Nucleus accumbens (tissue), 56 donors: ENCODE results near the gene POGZ.
"Not testable (repeated sequence)": the region's sequence is repeated elsewhere in the genome, so short reads cannot be mapped to it uniquely, and the experiment has no call there.

ENCODE experiments used
- DNase-seq, 56 donors: peaks; one replicate each; lab custom pipeline; 2025; lab: John Stamatoyannopoulos, UW

The POGZ gene

GRCh38 chr1:151477066-151477465 is 17.8 kb upstream of the POGZ start:
- no peak for DNase-seq

GRCh38 chr1:151476083-151476482 is 16.8 kb upstream of the POGZ start:
- no peak for DNase-seq

- DNase-seq: no peak
Measured at GRCh38 chr1:151475175-151475574, 15.9 kb upstream of the POGZ start.

- DNase-seq: no peak
Measured at GRCh38 chr1:151474745-151475144, 15.5 kb upstream of the POGZ start.

GRCh38 chr1:151472856-151473731 is 13.8 kb upstream of the POGZ start:
- peak in 28 of 56 donors; percentile 2 to 47 (median 16) for DNase-seq

GRCh38 chr1:151465026-151465425 is 5.7 kb upstream of the POGZ start:
- DNase-seq: no peak

- DNase-seq: no peak
Measured at GRCh38 chr1:151461694-151462093, 2.4 kb upstream of the POGZ start.

- DNase-seq: peak in 25 of 56 donors; percentile 21 to 82 (median 67)
Measured at GRCh38 chr1:151458802-151459330, 428 bp downstream of the POGZ start.

- peak in 51 of 56 donors; percentile 17 to 84 (median 54) for DNase-seq
Measured at GRCh38 chr1:151457911-151458801, 1.1 kb downstream of the POGZ start.

- no peak for DNase-seq
Measured at GRCh38 chr1:151455966-151456365, 3.3 kb downstream of the POGZ start.

- DNase-seq: no peak
Measured at GRCh38 chr1:151455231-151455630, 4.1 kb downstream of the POGZ start.

- DNase-seq: no peak
Measured at GRCh38 chr1:151447696-151448095, 11.6 kb downstream of the POGZ start.

GRCh38 chr1:151444783-151445177 is 14.5 kb downstream of the POGZ start:
- no peak for DNase-seq

GRCh38 chr1:151443846-151444782 is 15.2 kb downstream of the POGZ start:
- peak in 24 of 56 donors; percentile 0 to 63 (median 10) for DNase-seq

GRCh38 chr1:151437396-151437795 is 21.9 kb downstream of the POGZ start:
- not testable (repeated sequence) for DNase-seq

- DNase-seq: no peak
Measured at GRCh38 chr1:151436985-151437384, 22.3 kb downstream of the POGZ start.

- DNase-seq: no peak
Measured at GRCh38 chr1:151435174-151435573, 24.1 kb downstream of the POGZ start.

- DNase-seq: not testable (repeated sequence)
Measured at GRCh38 chr1:151433827-151434226, 25.5 kb downstream of the POGZ start.

GRCh38 chr1:151428068-151428467 is 31.2 kb downstream of the POGZ start:
- no peak for DNase-seq

GRCh38 chr1:151425103-151425502 is 34.2 kb downstream of the POGZ start:
- DNase-seq: no peak
